ENCODE data around the gene OLFML2A.
A peak's percentile ranks its signal among the peaks of the same experiment; 100 is the strongest.

OLFML2A gene

DNA sequence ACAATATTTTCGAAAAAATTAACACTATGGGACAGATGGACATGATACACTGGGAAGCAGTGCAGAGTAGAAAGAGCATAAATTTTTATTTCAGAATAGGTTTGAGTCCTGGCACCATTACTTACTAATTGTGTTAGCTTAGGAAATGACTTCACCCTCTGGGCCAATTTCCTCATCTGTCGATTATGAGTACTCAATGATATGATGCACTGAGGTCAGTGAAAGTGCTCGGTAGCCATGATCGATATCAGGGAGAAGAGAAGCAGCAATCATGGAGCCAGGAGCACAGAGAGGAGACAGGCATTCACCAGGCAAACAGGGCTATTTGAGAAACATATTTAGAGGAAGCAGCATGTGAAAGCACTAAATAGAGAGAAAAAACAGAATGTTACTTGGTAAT lies 35.3 kb upstream of the OLFML2A start:
- H3K4me3 ChIP-seq (ENCODE audit: low read length): no peak overlapping the region
- no peak for DNase-seq (ENCODE audit: low read depth)
- TF ChIP-seq CTCF (conservative IDR thresholded peaks at IDR 0.05; ENCODE audit: low read length): no peak

- TF ChIP-seq CTCF (conservative IDR thresholded peaks at IDR 0.05; ENCODE audit: low read length): no peak
- no peak overlapping the region for H3K4me3 ChIP-seq (ENCODE audit: low read length)
- DNase-seq (ENCODE audit: low read depth): no peak
These were observed 34.0 kb upstream of the OLFML2A start for GRCh38 chr9:124742940-124743339.

DNA sequence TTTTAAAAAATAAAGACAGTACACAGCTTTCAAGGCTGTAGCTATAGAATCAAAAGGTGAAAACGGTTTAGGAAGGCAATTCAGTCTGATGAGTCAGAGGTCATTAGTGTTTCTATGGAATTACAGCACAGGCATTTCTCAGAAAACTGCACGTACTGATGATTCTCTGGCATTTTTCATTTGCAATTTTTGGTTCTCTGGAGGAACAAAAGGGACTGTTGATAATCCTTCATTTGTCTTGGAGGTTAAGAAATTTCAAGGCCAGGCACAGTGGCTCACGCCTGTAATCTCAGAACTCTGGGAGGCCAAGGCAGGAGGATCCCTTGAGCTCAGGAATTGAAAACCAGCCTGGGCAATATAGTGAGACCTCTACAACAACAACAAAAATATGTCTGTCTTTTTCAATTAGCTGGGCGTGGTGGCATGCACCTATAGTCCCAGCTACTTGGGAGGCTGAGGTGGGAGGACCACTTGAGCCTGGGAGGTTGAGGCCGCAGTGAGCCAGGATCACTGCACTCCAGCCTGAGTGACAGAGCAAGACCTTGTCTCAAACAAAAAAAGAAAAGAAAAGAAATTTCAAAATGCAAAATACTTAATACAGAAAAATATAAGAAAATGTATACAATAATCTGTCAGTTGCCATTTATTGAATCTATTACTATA lies 33.1 kb upstream of the OLFML2A start:
- TF ChIP-seq CTCF (conservative IDR thresholded peaks at IDR 0.05; ENCODE audit: low read length): no peak
- DNase-seq (ENCODE audit: low read depth): peak; percentile 53
- H3K4me3 ChIP-seq (ENCODE audit: low read length): no peak overlapping the region

DNA sequence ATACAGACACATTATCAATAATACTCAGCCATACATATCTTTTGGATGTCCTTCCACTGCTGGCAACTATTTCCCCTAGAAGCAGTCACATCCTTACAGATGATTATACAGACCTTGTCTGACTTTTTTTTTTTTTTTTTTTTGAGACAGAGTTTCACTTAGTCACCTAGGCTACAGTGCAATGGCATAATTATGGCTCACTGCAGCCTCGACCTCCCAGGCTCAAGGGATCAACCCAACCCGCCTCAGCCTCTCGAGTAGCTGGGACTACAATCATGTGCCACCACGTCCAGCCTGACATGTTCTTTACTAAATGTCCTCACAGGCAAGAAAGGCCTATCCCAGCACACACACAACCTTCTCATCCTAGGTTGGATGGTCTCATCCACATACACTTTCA lies 29.9 kb upstream of the OLFML2A start:
- no peak for DNase-seq (ENCODE audit: low read depth)
- no peak for TF ChIP-seq CTCF (conservative IDR thresholded peaks at IDR 0.05; ENCODE audit: low read length)
- H3K4me3 ChIP-seq (ENCODE audit: low read length): no peak overlapping the region

- no peak for DNase-seq (ENCODE audit: low read depth)
- no peak for TF ChIP-seq CTCF (conservative IDR thresholded peaks at IDR 0.05; ENCODE audit: low read length)
- no peak overlapping the region for H3K4me3 ChIP-seq (ENCODE audit: low read length)
These were observed 27.6 kb upstream of the OLFML2A start for GRCh38 chr9:124749284-124749683.

DNA sequence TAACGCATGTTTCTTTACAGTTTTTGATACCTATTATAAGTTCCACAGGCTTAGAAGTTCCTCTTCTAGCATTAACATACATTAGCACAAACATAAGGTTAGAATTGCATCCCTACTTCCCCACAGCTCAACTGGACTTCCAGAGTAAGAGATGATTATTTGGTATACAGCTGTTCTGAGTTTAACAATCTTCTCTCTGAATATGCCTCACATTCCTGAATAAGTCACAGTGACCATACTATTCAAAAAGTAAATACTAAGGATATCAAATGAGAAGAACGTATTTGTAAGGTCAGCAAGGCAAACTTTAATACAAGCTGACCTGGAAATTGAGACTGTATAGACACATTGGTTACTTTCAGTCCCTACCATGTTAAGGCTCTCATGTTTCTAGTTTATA lies 27.2 kb upstream of the OLFML2A start:
- TF ChIP-seq CTCF (conservative IDR thresholded peaks at IDR 0.05; ENCODE audit: low read length): no peak
- DNase-seq (ENCODE audit: low read depth): peak; percentile 24
- H3K4me3 ChIP-seq (ENCODE audit: low read length): no peak overlapping the region

GRCh38 chr9:124752967-124753366 lies 24.0 kb upstream of the OLFML2A start:
- no peak overlapping the region for H3K4me3 ChIP-seq (ENCODE audit: low read length)
- no peak for TF ChIP-seq CTCF (conservative IDR thresholded peaks at IDR 0.05; ENCODE audit: low read length)
- peak; percentile 70 for DNase-seq (ENCODE audit: low read depth)
